Neural progenitor cell (in vitro differentiated cells): ENCODE measurements around the gene PHEX. TPM values are rescaled to one million over a fixed set of nuclear protein-coding genes. Genes with fewer than 3 reads are reported as not detected.

Source experiments
- DNase-seq: peaks from one replicate; pipeline ENCODE4 v3.0.0-alpha.2; 2016; ENCODE audit warnings: low spot score
- H2AFZ ChIP-seq: fragments of 200-600 bp; sonication (generic); replicated peaks from 2 replicates; pipeline ENCODE4 v1.6.1; 2016; ENCODE audit warnings: antibody characterized with exemption
- H3F3A ChIP-seq: fragments of 200-600 bp; sonication (generic); 2 replicates; pipeline ENCODE4 v1.6.1; 2016; ENCODE audit warnings: antibody characterized with exemption, low read depth
- H3K27ac ChIP-seq: fragments of 200-600 bp; sonication (generic); 2 replicates; pipeline ENCODE4 v1.5.1; 2016; ENCODE audit warnings: mild to moderate bottlenecking
- H3K27me3 ChIP-seq: fragments of 200-600 bp; sonication (generic); 2 replicates; pipeline ENCODE4 v1.6.1; 2016; ENCODE audit warnings: mild to moderate bottlenecking, moderate library complexity
- H3K36me3 ChIP-seq: fragments of 200-600 bp; sonication (generic); 2 replicates; pipeline ENCODE4 v1.5.1; 2016
- H3K4me1 ChIP-seq: fragments of 200-600 bp; sonication (generic); 2 replicates; pipeline ENCODE4 v1.6.1; 2016; ENCODE audit warnings: mixed run types
- H3K4me2 ChIP-seq: fragments of 200-600 bp; sonication (generic); 2 replicates; pipeline ENCODE4 v1.6.1; 2016
- H3K4me3 ChIP-seq: fragments of 200-600 bp; sonication (generic); 2 replicates; pipeline ENCODE4 v1.5.1; 2016
- H3K79me2 ChIP-seq: fragments of 200-600 bp; sonication (generic); 2 replicates; pipeline ENCODE4 v1.6.1; 2016; ENCODE audit warnings: low read depth
- H3K9ac ChIP-seq: fragments of 200-600 bp; sonication (generic); 2 replicates; pipeline ENCODE4 v1.6.1; 2016
- H3K9me3 ChIP-seq: fragments of 200-600 bp; sonication (generic); 2 replicates; pipeline ENCODE4 v1.5.1; 2016; ENCODE audit warnings: low read depth
- H4K20me1 ChIP-seq: fragments of 200-600 bp; sonication (generic); 2 replicates; pipeline ENCODE4 v1.6.1; 2016; ENCODE audit warnings: low read depth
- H3K27ac Mint-ChIP-seq: 3 replicates; pipeline ENCODE4 v1.8.0; 2021; ENCODE audit warnings: mixed read lengths
- H3K27me3 Mint-ChIP-seq: 2 replicates; pipeline ENCODE4 v1.8.0; 2022; ENCODE audit warnings: low read depth, mild to moderate bottlenecking, inconsistent platforms, moderate library complexity, mixed read lengths; ENCODE audit not compliant: insufficient read depth
- H3K36me3 Mint-ChIP-seq: 3 replicates; pipeline ENCODE4 v1.8.0; 2021; ENCODE audit warnings: mixed read lengths
- H3K4me1 Mint-ChIP-seq: 3 replicates; pipeline ENCODE4 v1.8.0; 2021; ENCODE audit warnings: mixed read lengths
- H3K4me3 Mint-ChIP-seq: 3 replicates; pipeline ENCODE4 v1.8.0; 2021; ENCODE audit warnings: mild to moderate bottlenecking, moderate library complexity, mixed read lengths
- H3K9me3 Mint-ChIP-seq: 3 replicates; pipeline ENCODE4 v1.8.0; 2020; ENCODE audit warnings: mixed read lengths
- CTCF ChIP-seq: fragments of 200-600 bp; sonication (generic); IDR thresholded peaks from 2 replicates; pipeline ENCODE4 v1.5.1; 2017; ENCODE audit warnings: antibody characterized with exemption, mild to moderate bottlenecking
- EZH2 ChIP-seq: fragments of 200-600 bp; sonication (generic); IDR thresholded peaks from 2 replicates; pipeline ENCODE4 v1.6.1; 2017; ENCODE audit warnings: antibody characterized with exemption, mild to moderate bottlenecking, moderate library complexity
- EZH2phosphoT487 ChIP-seq: fragments of 200-600 bp; sonication (generic); IDR thresholded peaks from 2 replicates; pipeline ENCODE4 v1.6.1; 2017; ENCODE audit warnings: antibody characterized with exemption
- total RNA-seq: library from RNA; depleted of rRNA; stranded (reverse); fragments of >200 nt; gene quantifications from 2 replicates; pipeline ENCODE4 v1.2.3, GENCODE V29; 2015; ENCODE audit warnings: low replicate concordance

The PHEX gene
- total RNA-seq, 1 donor from 2014 or later, result 0.07 TPM

GRCh38 chrX:22040184-22040583, 8.1 kb downstream of the PHEX start:
- Histone ChIP-seq H3K36me3 (no peaks in the 10 kb centered on the region), H4K20me1 (no peaks in the 10 kb centered on the region), H3K79me2 (no peaks in the 10 kb centered on the region), H3F3A (no peaks in the 10 kb centered on the region), H3K4me1 (no peaks in the 10 kb centered on the region), H3K9ac (no peak overlapping the region), H3K27me3 (no peaks in the 10 kb centered on the region), H3K9me3 (peaks cover 5% of the 10 kb centered on the region), H3K4me3 (no peak overlapping the region), H3K27ac (no peak overlapping the region), H3K4me2 (no peak overlapping the region), H2AFZ (no peak overlapping the region)
- no peak overlapping the region for H3K27ac Mint-ChIP-seq
- no peak for TF ChIP-seq CTCF
- TF ChIP-seq EZH2phosphoT487, result no peak
- TF ChIP-seq EZH2, result no peak
- no peaks in the 10 kb centered on the region for H3K27me3 Mint-ChIP-seq
- no peak for DNase-seq
- H3K4me1 Mint-ChIP-seq, result peaks cover 11% of the 10 kb centered on the region
- no peak overlapping the region for H3K4me3 Mint-ChIP-seq
- no peaks in the 10 kb centered on the region for H3K36me3 Mint-ChIP-seq
- no peaks in the 10 kb centered on the region for H3K9me3 Mint-ChIP-seq

GRCh38 chrX:22041907-22042530, 9.9 kb downstream of the PHEX start:
- H3K9me3 Mint-ChIP-seq, result no peaks in the 10 kb centered on the region
- H3K27ac Mint-ChIP-seq, result no peak overlapping the region

GRCh38 chrX:22043872-22044271, 11.7 kb downstream of the PHEX start:
- Mint-ChIP-seq H3K9me3 (no peaks in the 10 kb centered on the region), H3K4me1 (peaks cover 8% of the 10 kb centered on the region), H3K4me3 (no peak overlapping the region), H3K27me3 (no peaks in the 10 kb centered on the region), H3K36me3 (no peaks in the 10 kb centered on the region), H3K27ac (no peak overlapping the region)
- Histone ChIP-seq H3K9me3 (no peaks in the 10 kb centered on the region), H3K36me3 (peaks cover 4% of the 10 kb centered on the region), H2AFZ (no peak overlapping the region), H3K27me3 (no peaks in the 10 kb centered on the region), H3K9ac (no peak overlapping the region), H4K20me1 (no peaks in the 10 kb centered on the region), H3F3A (no peaks in the 10 kb centered on the region), H3K79me2 (no peaks in the 10 kb centered on the region), H3K4me3 (no peak overlapping the region), H3K27ac (no peak overlapping the region), H3K4me2 (no peak overlapping the region), H3K4me1 (no peaks in the 10 kb centered on the region)
- TF ChIP-seq EZH2, result no peak
- no peak for TF ChIP-seq CTCF
- no peak for TF ChIP-seq EZH2phosphoT487
- no peak for DNase-seq

More at GRCh38 chrX:22041907-22042530, 9.9 kb downstream of the PHEX start:
- Histone ChIP-seq H3K79me2 (no peaks in the 10 kb centered on the region), H3K27me3 (no peaks in the 10 kb centered on the region), H4K20me1 (no peaks in the 10 kb centered on the region), H3K4me3 (no peak overlapping the region), H3K9me3 (no peaks in the 10 kb centered on the region), H3K27ac (no peak overlapping the region), H3K4me2 (no peak overlapping the region), H3F3A (no peaks in the 10 kb centered on the region), H3K9ac (no peak overlapping the region), H3K4me1 (no peaks in the 10 kb centered on the region), H3K36me3 (no peaks in the 10 kb centered on the region), H2AFZ (no peak overlapping the region)
- Mint-ChIP-seq H3K4me3 (no peak overlapping the region), H3K27me3 (no peaks in the 10 kb centered on the region), H3K36me3 (no peaks in the 10 kb centered on the region), H3K4me1 (peaks cover 11% of the 10 kb centered on the region)
- DNase-seq, result no peak
- TF ChIP-seq EZH2phosphoT487 (no peak), EZH2 (no peak), CTCF (no peak)
